Activated T-cell treated with anti-CD3 and anti-CD28 coated beads, Interleukin-2, amount 50 U/mL, for 4 hours (primary cell): ENCODE measurements around the gene QSOX2. TPM values are rescaled to one million over a fixed set of nuclear protein-coding genes. Genes with fewer than 3 reads are reported as not detected.

ENCODE experiments used
- ATAC-seq, 2 donors: fragments of 200-7000 bp; cut with Tn5 transposase; one replicate each; pipeline ENCODE4 v1.10.0; 2021
- DNase-seq: peaks from one replicate; pipeline ENCODE4 v3.0.0-alpha.2; 2020
- H3K27me3 Mint-ChIP-seq: one replicate; pipeline ENCODE4 v1.8.0; 2021; ENCODE audit warnings: low read depth, mixed read lengths
- H3K36me3 Mint-ChIP-seq: one replicate; pipeline ENCODE4 v1.8.0; 2022; ENCODE audit warnings: mixed read lengths; ENCODE audit not compliant: insufficient read depth
- H3K4me1 Mint-ChIP-seq: one replicate; pipeline ENCODE4 v1.8.0; 2021; ENCODE audit warnings: low read depth, mixed read lengths
- H3K4me3 Mint-ChIP-seq: one replicate; pipeline ENCODE4 v1.8.0; 2021; ENCODE audit warnings: mild to moderate bottlenecking, moderate library complexity, mixed read lengths
- H3K9me3 Mint-ChIP-seq: one replicate; pipeline ENCODE4 v1.8.0; 2021; ENCODE audit warnings: mixed read lengths
- total RNA-seq, 3 donors: library from RNA; stranded (reverse); gene quantifications; one replicate each; pipeline ENCODE4 v1.2.1, GENCODE V29; 2021

QSOX2 gene
- total RNA-seq, 3 donors from 2014 or later, result 26.9 to 30.3 (median 27.5) TPM

GRCh38 chr9:136264031-136264430, 18.4 kb upstream of the QSOX2 start:
- H3K4me3 Mint-ChIP-seq, result no peak overlapping the region
- H3K27me3 Mint-ChIP-seq, result no peaks in the 10 kb centered on the region
- H3K4me1 Mint-ChIP-seq, result peaks cover 5% of the 10 kb centered on the region
- H3K9me3 Mint-ChIP-seq, result no peaks in the 10 kb centered on the region
- ATAC-seq, result no peak
- no peak for DNase-seq
- no peaks in the 10 kb centered on the region for H3K36me3 Mint-ChIP-seq

- ATAC-seq (no peak), DNase-seq (no peak)
- no peaks in the 10 kb centered on the region for H3K36me3 Mint-ChIP-seq
- H3K4me1 Mint-ChIP-seq, result peaks cover 5% of the 10 kb centered on the region
- no peaks in the 10 kb centered on the region for H3K9me3 Mint-ChIP-seq
- H3K4me3 Mint-ChIP-seq, result no peak overlapping the region
- no peaks in the 10 kb centered on the region for H3K27me3 Mint-ChIP-seq
Observed at GRCh38 chr9:136262671-136263178, 17.1 kb upstream of the QSOX2 start.

- no peaks in the 10 kb centered on the region for H3K36me3 Mint-ChIP-seq
- no peak for ATAC-seq
- no peak overlapping the region for H3K4me3 Mint-ChIP-seq
- H3K9me3 Mint-ChIP-seq, result no peaks in the 10 kb centered on the region
- no peak for DNase-seq
- no peaks in the 10 kb centered on the region for H3K4me1 Mint-ChIP-seq
- H3K27me3 Mint-ChIP-seq, result no peaks in the 10 kb centered on the region
Observed at GRCh38 chr9:136261686-136262430, 16.2 kb upstream of the QSOX2 start.

GRCh38 chr9:136260936-136261472, 15.4 kb upstream of the QSOX2 start:
- H3K4me3 Mint-ChIP-seq, result no peak overlapping the region
- H3K9me3 Mint-ChIP-seq, result no peaks in the 10 kb centered on the region
- no peak for ATAC-seq
- no peak for DNase-seq
- H3K27me3 Mint-ChIP-seq, result no peaks in the 10 kb centered on the region
- no peaks in the 10 kb centered on the region for H3K36me3 Mint-ChIP-seq
- no peaks in the 10 kb centered on the region for H3K4me1 Mint-ChIP-seq

- Mint-ChIP-seq H3K4me3 (no peak overlapping the region), H3K36me3 (no peaks in the 10 kb centered on the region), H3K9me3 (no peaks in the 10 kb centered on the region), H3K27me3 (no peaks in the 10 kb centered on the region), H3K4me1 (no peaks in the 10 kb centered on the region)
- DNase-seq (no peak), ATAC-seq (no peak)
Observed at GRCh38 chr9:136260521-136260920, 14.9 kb upstream of the QSOX2 start.

GRCh38 chr9:136259836-136260235, 14.2 kb upstream of the QSOX2 start:
- DNase-seq (no peak), ATAC-seq (no peak)
- no peaks in the 10 kb centered on the region for H3K4me1 Mint-ChIP-seq

GRCh38 chr9:136259517-136259813, 13.9 kb upstream of the QSOX2 start:
- ATAC-seq (no peak), DNase-seq (no peak)
- H3K9me3 Mint-ChIP-seq, result no peaks in the 10 kb centered on the region
- no peaks in the 10 kb centered on the region for H3K36me3 Mint-ChIP-seq
- no peaks in the 10 kb centered on the region for H3K4me1 Mint-ChIP-seq
- H3K4me3 Mint-ChIP-seq, result no peak overlapping the region
- H3K27me3 Mint-ChIP-seq, result no peaks in the 10 kb centered on the region

More at GRCh38 chr9:136259836-136260235, 14.2 kb upstream of the QSOX2 start:
- no peaks in the 10 kb centered on the region for H3K9me3 Mint-ChIP-seq
- no peaks in the 10 kb centered on the region for H3K36me3 Mint-ChIP-seq
- H3K4me3 Mint-ChIP-seq, result no peak overlapping the region
- H3K27me3 Mint-ChIP-seq, result no peaks in the 10 kb centered on the region

GRCh38 chr9:136258786-136259516, 13.3 kb upstream of the QSOX2 start:
- no peak for ATAC-seq
- no peaks in the 10 kb centered on the region for H3K4me1 Mint-ChIP-seq
- H3K27me3 Mint-ChIP-seq, result no peaks in the 10 kb centered on the region
- no peak for DNase-seq
- no peak overlapping the region for H3K4me3 Mint-ChIP-seq
- H3K36me3 Mint-ChIP-seq, result no peaks in the 10 kb centered on the region
- H3K9me3 Mint-ChIP-seq, result no peaks in the 10 kb centered on the region

- Mint-ChIP-seq H3K9me3 (no peaks in the 10 kb centered on the region), H3K36me3 (no peaks in the 10 kb centered on the region), H3K4me3 (no peak overlapping the region), H3K27me3 (no peaks in the 10 kb centered on the region), H3K4me1 (no peaks in the 10 kb centered on the region)
- DNase-seq, result no peak
- no peak for ATAC-seq
Observed at GRCh38 chr9:136258299-136258625, 12.7 kb upstream of the QSOX2 start.

- Mint-ChIP-seq H3K4me1 (no peaks in the 10 kb centered on the region), H3K36me3 (no peaks in the 10 kb centered on the region), H3K9me3 (no peaks in the 10 kb centered on the region), H3K4me3 (no peak overlapping the region), H3K27me3 (no peaks in the 10 kb centered on the region)
- no peak for DNase-seq
- ATAC-seq, result no peak
Observed at GRCh38 chr9:136257381-136258298, 12.0 kb upstream of the QSOX2 start.

GRCh38 chr9:136255896-136256890, 10.6 kb upstream of the QSOX2 start:
- no peaks in the 10 kb centered on the region for H3K4me1 Mint-ChIP-seq
- no peak overlapping the region for H3K4me3 Mint-ChIP-seq
- H3K9me3 Mint-ChIP-seq, result no peaks in the 10 kb centered on the region
- H3K27me3 Mint-ChIP-seq, result no peaks in the 10 kb centered on the region
- DNase-seq (no peak), ATAC-seq (no peak)
- H3K36me3 Mint-ChIP-seq, result no peaks in the 10 kb centered on the region

- DNase-seq (no peak), ATAC-seq (peak in 1 of 2 donors; percentile 39)
- Mint-ChIP-seq H3K9me3 (no peaks in the 10 kb centered on the region), H3K27me3 (no peaks in the 10 kb centered on the region), H3K4me3 (no peak overlapping the region), H3K4me1 (no peaks in the 10 kb centered on the region), H3K36me3 (no peaks in the 10 kb centered on the region)
Observed at GRCh38 chr9:136255166-136255538, 9.5 kb upstream of the QSOX2 start.

GRCh38 chr9:136254381-136255165, 9.0 kb upstream of the QSOX2 start:
- Mint-ChIP-seq H3K4me1 (no peaks in the 10 kb centered on the region), H3K9me3 (no peaks in the 10 kb centered on the region), H3K36me3 (no peaks in the 10 kb centered on the region), H3K27me3 (no peaks in the 10 kb centered on the region), H3K4me3 (no peak overlapping the region)
- no peak for DNase-seq
- ATAC-seq, result no peak
